NCI-H2196 (cell line): ENCODE measurements around the gene FANCC.

Experiments
- DNase-seq: peaks from one replicate; lab custom pipeline; 2025; ENCODE audit not compliant: unreplicated experiment; lab: John Stamatoyannopoulos, UW

FANCC gene

GRCh38 chr9:95074632-95075031, 242.9 kb downstream of the FANCC start:
- peak; percentile 86 for DNase-seq

GRCh38 chr9:95073918-95074317, 243.6 kb downstream of the FANCC start:
- no peak for DNase-seq

- DNase-seq, result no peak
Measured at GRCh38 chr9:95073042-95073607, 244.4 kb downstream of the FANCC start.

GRCh38 chr9:95071925-95072324, 245.6 kb downstream of the FANCC start:
- DNase-seq, result no peak

GRCh38 chr9:95071450-95071849, 246.1 kb downstream of the FANCC start:
- DNase-seq, result no peak

- DNase-seq, result no peak
Measured at GRCh38 chr9:95070549-95071021, 246.9 kb downstream of the FANCC start.

GRCh38 chr9:95067897-95068296, 249.6 kb downstream of the FANCC start:
- no peak for DNase-seq

GRCh38 chr9:95067057-95067456, 250.5 kb downstream of the FANCC start:
- no peak for DNase-seq

- no peak for DNase-seq
Measured at GRCh38 chr9:95065224-95065623, 252.3 kb downstream of the FANCC start.

GRCh38 chr9:95063300-95063699, 254.2 kb downstream of the FANCC start:
- no peak for DNase-seq

- DNase-seq, result no peak
Measured at GRCh38 chr9:95062596-95063065, 254.9 kb downstream of the FANCC start.

- no peak for DNase-seq
Measured at GRCh38 chr9:95061916-95062595, 255.5 kb downstream of the FANCC start.

GRCh38 chr9:95060916-95061315, 256.6 kb downstream of the FANCC start:
- DNase-seq, result no peak

GRCh38 chr9:95060234-95060633, 257.3 kb downstream of the FANCC start:
- DNase-seq, result no peak

- DNase-seq, result no peak
Measured at GRCh38 chr9:95058795-95059386, 258.6 kb downstream of the FANCC start.

- no peak for DNase-seq
Measured at GRCh38 chr9:95058121-95058785, 259.3 kb downstream of the FANCC start.

GRCh38 chr9:95057101-95057500, 260.4 kb downstream of the FANCC start:
- DNase-seq, result no peak

- DNase-seq, result peak; percentile 18
Measured at GRCh38 chr9:95055851-95056551, 261.5 kb downstream of the FANCC start.

GRCh38 chr9:95055334-95055850, 262.1 kb downstream of the FANCC start:
- no peak for DNase-seq

- DNase-seq, result no peak
Measured at GRCh38 chr9:95053611-95054570, 263.6 kb downstream of the FANCC start.
